ENCODE measurements around the gene PPP1R14B.

Gene PPP1R14B

DNA sequence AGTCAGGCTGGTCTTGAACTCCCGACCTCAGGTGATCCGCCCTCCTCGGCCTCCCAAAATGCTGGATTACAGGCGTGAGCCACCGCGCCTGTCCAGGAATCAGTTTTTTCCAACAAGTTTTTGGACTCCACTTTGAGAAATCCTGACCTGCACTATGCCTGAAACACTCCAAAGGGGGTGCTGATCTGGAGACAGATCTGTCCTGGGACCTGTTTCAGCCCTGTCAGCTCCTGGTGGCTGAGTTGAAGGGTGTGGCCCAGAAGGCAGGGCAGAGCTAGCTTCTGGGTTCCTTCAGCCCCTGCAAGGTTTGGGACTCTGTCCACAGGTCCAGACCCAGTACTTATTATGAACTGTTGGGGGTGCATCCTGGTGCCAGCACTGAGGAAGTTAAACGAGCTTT lies 15.2 kb downstream of the PPP1R14B start:
- TF ChIP-seq, protein P1, sequence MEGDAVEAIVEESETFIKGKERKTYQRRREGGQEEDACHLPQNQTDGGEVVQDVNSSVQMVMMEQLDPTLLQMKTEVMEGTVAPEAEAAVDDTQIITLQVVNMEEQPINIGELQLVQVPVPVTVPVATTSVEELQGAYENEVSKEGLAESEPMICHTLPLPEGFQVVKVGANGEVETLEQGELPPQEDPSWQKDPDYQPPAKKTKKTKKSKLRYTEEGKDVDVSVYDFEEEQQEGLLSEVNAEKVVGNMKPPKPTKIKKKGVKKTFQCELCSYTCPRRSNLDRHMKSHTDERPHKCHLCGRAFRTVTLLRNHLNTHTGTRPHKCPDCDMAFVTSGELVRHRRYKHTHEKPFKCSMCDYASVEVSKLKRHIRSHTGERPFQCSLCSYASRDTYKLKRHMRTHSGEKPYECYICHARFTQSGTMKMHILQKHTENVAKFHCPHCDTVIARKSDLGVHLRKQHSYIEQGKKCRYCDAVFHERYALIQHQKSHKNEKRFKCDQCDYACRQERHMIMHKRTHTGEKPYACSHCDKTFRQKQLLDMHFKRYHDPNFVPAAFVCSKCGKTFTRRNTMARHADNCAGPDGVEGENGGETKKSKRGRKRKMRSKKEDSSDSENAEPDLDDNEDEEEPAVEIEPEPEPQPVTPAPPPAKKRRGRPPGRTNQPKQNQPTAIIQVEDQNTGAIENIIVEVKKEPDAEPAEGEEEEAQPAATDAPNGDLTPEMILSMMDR (IDR thresholded peaks at IDR 0.05): no peak
- no peak for DNase-seq
- H3K4me1 ChIP-seq: peaks cover 7 to 72% (median 59%) of the 10 kb centered on the region in 4 donors
- peaks cover 0 to 5% (median under 1%) of the 10 kb centered on the region in 3 donors for H3K36me3 ChIP-seq
- H3K9me3 ChIP-seq: no peaks in the 10 kb centered on the region
- H3K27me3 ChIP-seq: no peaks in the 10 kb centered on the region
- no peak overlapping the region for H3K4me3 ChIP-seq
- H3K27ac ChIP-seq: peak overlapping the region in 1 of 2 donors; percentile 88
- intact Hi-C loops (cut with DNase I; ENCODE audit: low total_unique reads): no loop called here

GRCh38 chr11:64230985-64231365 lies 15.8 kb downstream of the PPP1R14B start:
- Histone ChIP-seq H3K4me3 (peak overlapping the region; percentile 58 to 82), H3K9me3 (no peaks in the 10 kb centered on the region), H3K36me3 (peaks cover 0 to 3% (median 0%) of the 10 kb centered on the region in 3 donors), H3K27ac (peak overlapping the region; percentile 88 to 92), H3K4me1 (peaks cover 7 to 72% (median 58%) of the 10 kb centered on the region in 4 donors), H3K27me3 (no peaks in the 10 kb centered on the region)
- TF ChIP-seq, protein P1 (IDR thresholded peaks at IDR 0.05): no peak
- DNase-seq: no peak
- intact Hi-C loops (cut with DNase I; ENCODE audit: low total_unique reads): no loop called here

GRCh38 chr11:64230171-64230984 lies 16.4 kb downstream of the PPP1R14B start, which contains the start of gene DNAJC4:
Gene DNAJC4 (plus strand): TSS chr11:64230548. CDS start chr11:64230855, 307 bp downstream.
- DNase-seq: peak; percentile 94 to 96
- H3K27me3 ChIP-seq: no peaks in the 10 kb centered on the region
- peak within 1 kb of the TSS; percentile 88 to 92 for H3K27ac ChIP-seq
- no peaks in the 10 kb centered on the region for H3K9me3 ChIP-seq
- peaks cover 1 to 69% (median 55%) of the 10 kb centered on the region in 4 donors for H3K4me1 ChIP-seq
- peak within 1 kb of the TSS; percentile 58 to 82 for H3K4me3 ChIP-seq
- TF ChIP-seq, protein P1 (IDR thresholded peaks at IDR 0.05): no peak
- H3K36me3 ChIP-seq: no peaks in the 10 kb centered on the region
- intact Hi-C loops (cut with DNase I; ENCODE audit: low total_unique reads): no loop called here

- Histone ChIP-seq H3K4me3 (peak overlapping the region; percentile 58 to 82), H3K4me1 (peaks cover 0 to 68% (median 55%) of the 10 kb centered on the region in 4 donors), H3K27me3 (no peaks in the 10 kb centered on the region), H3K27ac (peak overlapping the region; percentile 88 to 92), H3K36me3 (no peaks in the 10 kb centered on the region), H3K9me3 (no peaks in the 10 kb centered on the region)
- intact Hi-C loops (cut with DNase I; ENCODE audit: low total_unique reads): loop anchor here (5.0 kb wide), 1 partner anchor 42 kb away; the partner anchor contains the start of gene STIP1
- TF ChIP-seq, protein P1 (IDR thresholded peaks at IDR 0.05): no peak
- DNase-seq: no peak
Observed at GRCh38 chr11:64229744-64230170, 17.0 kb downstream of the PPP1R14B start.

GRCh38 chr11:64229090-64229743 lies 17.5 kb downstream of the PPP1R14B start:
- Histone ChIP-seq H3K4me3 (peak overlapping the region in 1 of 2 donors; percentile 82), H3K4me1 (peaks cover 0 to 68% (median 58%) of the 10 kb centered on the region in 4 donors)
- intact Hi-C loops (cut with DNase I; ENCODE audit: low total_unique reads): loop anchor here (5.0 kb wide), 1 partner anchor 42 kb away; the partner anchor contains the start of gene STIP1

More at GRCh38 chr11:64229090-64229743, 17.5 kb downstream of the PPP1R14B start:
- no peak for DNase-seq
- TF ChIP-seq, protein P1 (IDR thresholded peaks at IDR 0.05): no peak
- H3K27ac ChIP-seq: peak overlapping the region; percentile 88 to 92
- H3K9me3 ChIP-seq: no peaks in the 10 kb centered on the region
- H3K27me3 ChIP-seq: no peaks in the 10 kb centered on the region
- no peaks in the 10 kb centered on the region for H3K36me3 ChIP-seq
